B cell (primary cell): ENCODE measurements around the gene PLVAP. TPM values are rescaled to one million over a fixed set of nuclear protein-coding genes. Genes with fewer than 3 reads are reported as not detected.

Experiments
- ATAC-seq: fragments of 200-7000 bp; cut with Tn5 transposase; one replicate; pipeline ENCODE4 v1.10.0; 2021; ENCODE audit warnings: low read depth, mild to moderate bottlenecking, moderate number of reproducible peaks, moderate library complexity
- CTCF ChIA-PET: fragments of 350-600 bp; sonication (Branson Sonifier 250); formaldehyde crosslinking; loops from one replicate; lab custom pipeline; 2021; ENCODE audit warnings: antibody characterized with exemption, inconsistent platforms; lab: Charles Lee
- POLR2A ChIA-PET: fragments of 350-600 bp; sonication (Branson Sonifier 250); formaldehyde crosslinking; loops from one replicate; lab custom pipeline; 2021; ENCODE audit warnings: antibody characterized with exemption; lab: Charles Lee
- DNase-seq: peaks from one replicate; pipeline ENCODE4 v3.0.0; 2013
- H2AFZ ChIP-seq: 2 replicates; pipeline ENCODE4 v1.6.1; 2012; ENCODE audit warnings: mild to moderate bottlenecking, low read depth, low read length; ENCODE audit not compliant: insufficient read depth, poor library complexity, severe bottlenecking
- H3K27ac ChIP-seq, 2 donors: 1 replicate in 1 of 2; 2 replicates in 1 of 2; pipeline ENCODE4 v1.5.1; 2012 to 2013; ENCODE audit warnings: low read length in 2 of 2, mild to moderate bottlenecking in 2 of 2, moderate library complexity in 1 of 2
- H3K27me3 ChIP-seq, 4 experiments: fragments of 200-600 bp in 1 of 4; sonication (generic) in 1 of 4; replicated peaks in 1 of 4; 1 replicate in 2 of 4; 2 replicates in 2 of 4; pipeline versions ENCODE4 v1.6.1 to v1.7.0; 2013 to 2016; ENCODE audit warnings: low read length in 3 of 4, mild to moderate bottlenecking in 2 of 4, mixed read lengths in 1 of 4, moderate library complexity in 1 of 4; ENCODE audit not compliant: insufficient read depth in 4 of 4, control insufficient read depth in 3 of 4; ENCODE audit errors: control extremely low read depth in 1 of 4
- H3K36me3 ChIP-seq, 2 experiments: replicated peaks in 1 of 2; 1 replicate in 1 of 2; 2 replicates in 1 of 2; pipeline versions ENCODE4 v1.6.1 to v1.7.1; 2013; ENCODE audit warnings: low read length in 1 of 2; ENCODE audit not compliant: insufficient read depth in 2 of 2, control insufficient read depth in 1 of 2; ENCODE audit errors: control extremely low read depth in 1 of 2, extremely low read depth in 1 of 2
- H3K4me1 ChIP-seq, 2 donors: fragments of 200-600 bp in 1 of 2; sonication (generic) in 1 of 2; 1 replicate in 1 of 2; 2 replicates in 1 of 2; pipeline versions ENCODE4 v1.5.1 to v1.6.1; 2013 to 2017; ENCODE audit warnings: low read length in 2 of 2; ENCODE audit not compliant: control insufficient read depth in 2 of 2, insufficient read depth in 2 of 2
- H3K4me2 ChIP-seq: replicated peaks from 2 replicates; pipeline ENCODE3; 2012; ENCODE audit warnings: mild to moderate bottlenecking, low read depth, low read length; ENCODE audit not compliant: poor library complexity, severe bottlenecking
- H3K4me3 ChIP-seq, 5 experiments: fragments of 200-600 bp in 1 of 5; sonication (generic) in 1 of 5; 1 replicate in 3 of 5; 2 replicates in 2 of 5; pipeline versions ENCODE4 v1.5.1 to v1.7.0; 2011 to 2016; ENCODE audit warnings: low read length in 4 of 5, mild to moderate bottlenecking in 4 of 5, low read depth in 2 of 5, control low read depth in 1 of 5, moderate library complexity in 1 of 5; ENCODE audit not compliant: insufficient read depth in 1 of 5; ENCODE audit errors: control extremely low read depth in 1 of 5, extremely low read depth in 1 of 5
- H3K79me2 ChIP-seq: fragments of 200-600 bp; sonication (generic); one replicate; pipeline ENCODE4 v1.6.0; 2016; ENCODE audit warnings: low read length; ENCODE audit not compliant: control insufficient read depth, insufficient read depth
- H3K9ac ChIP-seq: fragments of 200-600 bp; sonication (generic); 2 replicates; pipeline ENCODE4 v1.6.1; 2017; ENCODE audit warnings: mild to moderate bottlenecking, low read length, moderate library complexity
- H3K9me3 ChIP-seq, 3 donors: one replicate each; pipeline versions ENCODE4 v1.6.1 to v1.7.1; 2013; ENCODE audit warnings: low read length in 2 of 3; ENCODE audit not compliant: control insufficient read depth in 2 of 3, insufficient read depth in 1 of 3; ENCODE audit errors: control extremely low read depth in 1 of 3
- H4K20me1 ChIP-seq: 2 replicates; pipeline ENCODE4 v1.6.0; 2012; ENCODE audit warnings: mild to moderate bottlenecking, low read length; ENCODE audit not compliant: insufficient read depth, control insufficient read depth, poor library complexity, severe bottlenecking
- H3K27ac Mint-ChIP-seq: one replicate; pipeline ENCODE4 v1.8.0; 2021; ENCODE audit warnings: mixed read lengths
- H3K27me3 Mint-ChIP-seq: one replicate; pipeline ENCODE4 v1.8.0; 2021; ENCODE audit warnings: mixed read lengths
- H3K4me1 Mint-ChIP-seq: one replicate; pipeline ENCODE4 v1.8.0; 2021; ENCODE audit warnings: mixed read lengths
- H3K4me3 Mint-ChIP-seq: one replicate; pipeline ENCODE4 v1.8.0; 2021; ENCODE audit warnings: mixed read lengths
- H3K9me3 Mint-ChIP-seq: one replicate; pipeline ENCODE4 v1.8.0; 2022; ENCODE audit warnings: mixed read lengths; ENCODE audit not compliant: insufficient read depth
- EZH2 ChIP-seq: IDR thresholded peaks from 2 replicates; pipeline ENCODE4 v1.6.1; 2012; ENCODE audit warnings: borderline replicate concordance, low read depth, mild to moderate bottlenecking, moderate library complexity, low read length; ENCODE audit not compliant: insufficient read depth, poor library complexity, severe bottlenecking
- WGBS: methylation state at CpG from one replicate; pipeline ENCODE4 v1.1.5; 2013; ENCODE audit warnings: missing lambda C conversion rate; ENCODE audit not compliant: insufficient coverage; 5-methylcytosine and 5-hydroxymethylcytosine counted together
- intact Hi-C: fragments of 100-400 bp; cut with micrococcal nuclease; formaldehyde crosslinking; loops from one replicate; pipeline ENCODE4 v1.10.0; 2022
- polyA plus RNA-seq: library from polyadenylated mRNA; depleted of rRNA; stranded (reverse); fragments of >200 nt; gene quantifications from 2 replicates; pipeline ENCODE4 v1.2.3, GENCODE V29; 2012
- total RNA-seq, 2 donors: library from RNA; stranded (reverse); fragments of 120-200 nt in 1 of 2; gene quantifications; 1 replicate in 1 of 2; 2 replicates in 1 of 2; pipeline versions ENCODE4 v1.2.3 to v1.2.4, GENCODE V29; 2013 to 2022
- TF ChIP-seq, protein P1 (sequence below): fragments of 200-600 bp; IDR thresholded peaks from one replicate; pipeline ENCODE4 v1.8.0; 2022; ENCODE audit warnings: antibody characterized with exemption, mild to moderate bottlenecking

The PLVAP gene
- total and polyA plus RNA-seq, 2 donors (not counting 1 experiment from before 2014, with no cell fraction given), result 0.06 TPM; not detected in 1

DNA sequence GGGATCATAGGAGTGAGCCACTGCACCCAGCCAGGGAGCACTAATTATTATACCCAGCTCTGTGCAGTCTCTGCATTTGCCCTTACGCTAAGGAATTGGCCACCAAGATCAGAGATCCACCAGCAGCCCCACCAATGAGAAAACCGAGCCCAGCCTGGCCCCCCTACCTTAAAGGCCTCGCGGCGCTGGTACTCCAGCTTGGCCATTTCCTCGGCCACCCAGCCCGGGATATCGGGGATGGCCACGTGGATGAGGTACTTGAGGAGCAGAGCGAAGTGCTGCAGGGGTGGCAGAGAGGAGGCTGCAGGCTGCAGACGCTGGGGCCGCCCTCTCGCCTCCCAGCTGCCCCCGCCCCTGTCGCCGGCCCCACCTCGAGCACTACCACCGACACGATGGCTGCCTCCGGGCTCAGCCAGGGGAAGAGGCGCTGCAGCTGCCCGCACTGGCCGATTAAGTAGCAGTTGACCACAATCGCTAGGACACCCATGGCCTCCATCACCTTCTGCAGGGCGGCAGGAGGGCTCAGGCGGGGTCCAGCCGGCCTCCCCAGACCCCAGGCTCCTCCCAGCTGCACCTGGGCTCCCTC, 50.0 kb downstream of the PLVAP start:
- ChIA-PET POLR2A (interaction anchor here (1.2 kb wide), 1 partner anchor 18 kb away, joined by 7 read pairs; the partner anchor contains the start of gene DDA1), CTCF (no interaction called here)
- Histone ChIP-seq H3K4me3 (no peak overlapping the region), H3K9ac (no peak overlapping the region), H3K27me3 (peaks cover 0 to 19% (median 1%) of the 10 kb centered on the region in 4 experiments), H3K4me2 (peak overlapping the region; percentile 97), H2AFZ (no peak overlapping the region), H3K27ac (no peak overlapping the region), H3K9me3 (no peaks in the 10 kb centered on the region), H3K79me2 (no peaks in the 10 kb centered on the region), H3K36me3 (no peaks in the 10 kb centered on the region), H3K4me1 (peaks cover 13 to 17% of the 10 kb centered on the region in 2 donors), H4K20me1 (peaks cover 2% of the 10 kb centered on the region)
- Mint-ChIP-seq H3K4me3 (peak overlapping the region; percentile 29), H3K9me3 (no peaks in the 10 kb centered on the region), H3K4me1 (peaks cover 13% of the 10 kb centered on the region), H3K27ac (no peak overlapping the region), H3K27me3 (peaks cover 6% of the 10 kb centered on the region)
- no peak for TF ChIP-seq EZH2
- TF ChIP-seq, protein P1, sequence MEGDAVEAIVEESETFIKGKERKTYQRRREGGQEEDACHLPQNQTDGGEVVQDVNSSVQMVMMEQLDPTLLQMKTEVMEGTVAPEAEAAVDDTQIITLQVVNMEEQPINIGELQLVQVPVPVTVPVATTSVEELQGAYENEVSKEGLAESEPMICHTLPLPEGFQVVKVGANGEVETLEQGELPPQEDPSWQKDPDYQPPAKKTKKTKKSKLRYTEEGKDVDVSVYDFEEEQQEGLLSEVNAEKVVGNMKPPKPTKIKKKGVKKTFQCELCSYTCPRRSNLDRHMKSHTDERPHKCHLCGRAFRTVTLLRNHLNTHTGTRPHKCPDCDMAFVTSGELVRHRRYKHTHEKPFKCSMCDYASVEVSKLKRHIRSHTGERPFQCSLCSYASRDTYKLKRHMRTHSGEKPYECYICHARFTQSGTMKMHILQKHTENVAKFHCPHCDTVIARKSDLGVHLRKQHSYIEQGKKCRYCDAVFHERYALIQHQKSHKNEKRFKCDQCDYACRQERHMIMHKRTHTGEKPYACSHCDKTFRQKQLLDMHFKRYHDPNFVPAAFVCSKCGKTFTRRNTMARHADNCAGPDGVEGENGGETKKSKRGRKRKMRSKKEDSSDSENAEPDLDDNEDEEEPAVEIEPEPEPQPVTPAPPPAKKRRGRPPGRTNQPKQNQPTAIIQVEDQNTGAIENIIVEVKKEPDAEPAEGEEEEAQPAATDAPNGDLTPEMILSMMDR, result no peak
- 96% methylated on average over 27 of the region's 27 CpGs for WGBS
- no peak for ATAC-seq
- intact Hi-C loops, result no loop called here
- DNase-seq, result peak; percentile 27

DNA sequence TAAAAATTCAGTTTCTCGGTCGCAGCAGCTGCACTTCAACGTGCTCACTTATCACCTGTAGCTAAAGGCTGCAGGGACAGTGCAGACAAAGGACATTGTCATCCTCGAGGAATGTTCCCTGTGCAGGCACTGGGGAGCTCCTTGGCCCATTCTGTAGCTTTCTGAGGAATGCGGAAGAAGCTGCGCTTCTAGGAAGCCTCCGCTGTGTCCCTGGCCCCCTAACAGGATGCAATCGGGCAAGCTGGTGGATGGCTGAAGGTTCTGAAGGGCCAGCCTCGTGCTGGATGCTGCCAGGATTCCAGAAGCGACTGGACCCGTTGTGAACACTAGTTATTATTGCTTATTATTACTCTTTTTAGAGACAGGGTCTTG, 50.6 kb downstream of the PLVAP start:
- Histone ChIP-seq H3K4me3 (no peak overlapping the region), H4K20me1 (peaks cover 8% of the 10 kb centered on the region), H3K9ac (no peak overlapping the region), H3K4me2 (no peak overlapping the region), H3K4me1 (peaks cover 13 to 17% of the 10 kb centered on the region in 2 donors), H2AFZ (no peak overlapping the region), H3K27ac (no peak overlapping the region), H3K27me3 (peaks cover 0 to 19% (median 1%) of the 10 kb centered on the region in 4 experiments), H3K79me2 (no peaks in the 10 kb centered on the region), H3K36me3 (no peaks in the 10 kb centered on the region), H3K9me3 (no peaks in the 10 kb centered on the region)
- Mint-ChIP-seq H3K27ac (no peak overlapping the region), H3K9me3 (no peaks in the 10 kb centered on the region), H3K27me3 (peaks cover 6% of the 10 kb centered on the region), H3K4me1 (peaks cover 13% of the 10 kb centered on the region), H3K4me3 (no peak overlapping the region)
- ChIA-PET CTCF (no interaction called here), POLR2A (no interaction called here)
- WGBS, result 91% methylated on average over 8 of the region's 11 CpGs
- no peak for ATAC-seq
- TF ChIP-seq, protein P1, result no peak
- TF ChIP-seq EZH2, result no peak
- DNase-seq, result no peak
- intact Hi-C loops, result no loop called here
